ENCODE data around the gene ZFYVE27. TPM values are rescaled to one million over a fixed set of nuclear protein-coding genes. Genes with fewer than 3 reads are reported as not detected.

Gene ZFYVE27
- total RNA-seq, 1 experiment from 2014 or later, result 31.7 TPM

DNA sequence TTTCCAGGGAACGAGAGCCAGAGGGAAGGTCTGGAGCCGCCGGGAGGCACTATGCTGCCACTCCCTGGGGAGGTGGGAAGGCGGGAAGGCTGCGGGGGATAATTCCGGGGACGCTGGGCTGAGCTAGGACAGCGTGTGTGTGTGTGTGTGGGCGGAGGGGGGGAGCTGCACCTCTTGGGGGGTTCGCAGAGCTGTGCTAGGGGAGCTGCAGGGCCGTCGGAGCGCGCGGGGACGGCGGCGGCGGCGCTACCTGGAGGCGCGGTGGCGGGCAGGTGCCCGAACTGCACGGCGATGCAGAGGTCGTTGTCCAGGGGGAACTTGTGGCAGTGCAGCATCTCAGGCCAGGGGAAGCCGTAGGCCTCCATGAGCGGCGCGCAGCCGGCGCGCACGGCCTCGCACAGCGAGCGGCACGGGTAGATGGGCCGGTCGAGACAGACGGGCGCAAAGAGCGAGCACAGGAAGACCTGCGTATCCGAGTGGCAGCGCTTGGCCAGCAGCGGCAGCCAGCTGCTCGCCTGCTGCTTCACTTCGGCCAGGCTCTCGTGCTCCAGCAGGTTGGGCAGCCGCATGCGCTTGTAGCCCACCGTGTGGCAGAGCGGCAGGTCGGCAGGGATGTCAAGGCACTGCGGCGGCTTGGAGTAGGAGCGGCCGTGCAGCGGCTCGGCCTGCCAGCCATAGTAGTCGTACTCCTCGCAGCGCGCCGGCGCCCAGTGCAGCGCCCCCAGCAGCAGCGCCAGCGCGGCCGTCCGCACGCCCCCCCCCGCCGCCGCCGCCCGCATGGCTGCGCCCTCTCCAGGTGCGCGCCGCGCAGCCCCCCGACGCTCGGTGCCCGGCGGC, 34.3 kb downstream of the ZFYVE27 start:
- Histone ChIP-seq H3K27me3 (replicated peaks; ENCODE audit: insufficient read depth, low read depth, low read length, poor library complexity) (peaks cover 41% of the 10 kb centered on the region), H3K9me3 (ENCODE audit: low read depth, low read length, poor library complexity, severe bottlenecking) (no peaks in the 10 kb centered on the region), H3K4me1 (ENCODE audit: insufficient read depth, low read length, poor library complexity, severe bottlenecking) (no peaks in the 10 kb centered on the region), H3K36me3 (ENCODE audit: insufficient read depth, low read length, poor library complexity, severe bottlenecking) (no peaks in the 10 kb centered on the region), H3K4me3 (ENCODE audit: low read depth, low read length, poor library complexity, severe bottlenecking) (peak overlapping the region; percentile 27), H3K27ac (ENCODE audit: low read depth, low read length, poor library complexity, severe bottlenecking) (no peak overlapping the region)
- peak; percentile 37 for DNase-seq (ENCODE audit: low spot score)
- POLR2A ChIA-PET (ENCODE audit: low non-redundant PET), result no interaction called here
- intact Hi-C loops (cut with micrococcal nuclease; ENCODE audit: unreplicated experiment), result no loop called here
- CTCF ChIA-PET, result interaction anchor here (0.5 to 1.0 kb wide), 2 partner anchors 20 to 327 kb away, joined by 3 to 8 read pairs; no protein-coding TSS in a partner anchor
- peak; percentile 94 for TF ChIP-seq EZH2 (IDR thresholded peaks at IDR 0.05; ENCODE audit: borderline replicate concordance, low read depth, low read length, poor library complexity, severe bottlenecking)
- TF ChIP-seq, protein P1, sequence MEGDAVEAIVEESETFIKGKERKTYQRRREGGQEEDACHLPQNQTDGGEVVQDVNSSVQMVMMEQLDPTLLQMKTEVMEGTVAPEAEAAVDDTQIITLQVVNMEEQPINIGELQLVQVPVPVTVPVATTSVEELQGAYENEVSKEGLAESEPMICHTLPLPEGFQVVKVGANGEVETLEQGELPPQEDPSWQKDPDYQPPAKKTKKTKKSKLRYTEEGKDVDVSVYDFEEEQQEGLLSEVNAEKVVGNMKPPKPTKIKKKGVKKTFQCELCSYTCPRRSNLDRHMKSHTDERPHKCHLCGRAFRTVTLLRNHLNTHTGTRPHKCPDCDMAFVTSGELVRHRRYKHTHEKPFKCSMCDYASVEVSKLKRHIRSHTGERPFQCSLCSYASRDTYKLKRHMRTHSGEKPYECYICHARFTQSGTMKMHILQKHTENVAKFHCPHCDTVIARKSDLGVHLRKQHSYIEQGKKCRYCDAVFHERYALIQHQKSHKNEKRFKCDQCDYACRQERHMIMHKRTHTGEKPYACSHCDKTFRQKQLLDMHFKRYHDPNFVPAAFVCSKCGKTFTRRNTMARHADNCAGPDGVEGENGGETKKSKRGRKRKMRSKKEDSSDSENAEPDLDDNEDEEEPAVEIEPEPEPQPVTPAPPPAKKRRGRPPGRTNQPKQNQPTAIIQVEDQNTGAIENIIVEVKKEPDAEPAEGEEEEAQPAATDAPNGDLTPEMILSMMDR (conservative IDR thresholded peaks at IDR 0.05; ENCODE audit: low read depth, low read length), result no peak
- no TSS peak for BruUV-seq (replicated peaks)

DNA sequence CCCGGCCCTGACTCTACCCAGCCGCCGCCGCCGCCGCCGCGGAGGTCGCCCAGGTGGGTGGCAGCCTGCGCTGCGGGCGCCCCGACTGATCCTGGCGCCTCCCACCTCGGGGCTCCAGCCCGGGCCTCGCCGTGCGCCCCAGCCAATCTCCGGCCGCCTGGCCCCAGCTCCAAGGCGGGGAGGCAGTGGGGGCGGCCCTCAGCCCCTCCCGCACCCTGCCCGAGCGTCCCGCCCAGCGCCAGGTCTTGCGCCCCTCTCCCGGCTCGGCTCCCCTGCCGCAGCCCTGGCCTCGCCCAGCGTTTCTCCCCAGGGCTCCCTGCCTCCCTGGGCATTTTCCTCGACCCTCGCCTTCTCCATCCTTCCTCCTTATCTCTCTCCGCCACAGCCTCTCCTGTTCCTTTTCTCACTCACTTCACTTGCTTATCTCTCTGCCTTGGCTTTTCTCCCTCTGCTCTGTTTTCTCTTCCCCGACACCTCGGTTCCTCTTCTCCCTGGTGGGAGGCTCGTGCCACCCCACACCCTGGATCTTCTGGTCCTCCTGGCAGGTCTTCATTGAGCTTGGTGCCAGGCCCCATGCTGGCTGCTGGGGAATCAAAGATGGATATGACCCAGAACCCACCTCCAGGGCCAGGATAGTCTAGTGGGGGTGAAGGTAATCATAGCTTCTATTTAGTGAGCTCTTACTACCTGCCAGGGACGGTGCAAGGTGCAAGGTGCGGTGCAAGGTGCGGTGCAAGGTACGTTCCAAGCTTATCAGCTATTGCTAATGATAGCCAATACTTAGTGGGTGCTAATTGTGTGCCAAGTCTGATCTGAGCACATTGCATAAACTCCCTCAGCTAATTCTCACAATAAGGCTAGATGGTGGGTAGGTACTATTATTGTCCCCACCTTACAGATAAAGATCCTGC, 35.2 kb downstream of the ZFYVE27 start, which contains the start of gene SFRP5:
Gene SFRP5 (minus strand): TSS at position 87 of the 911 bp plus-strand sequence. CDS start 166 bp downstream, outside the sequence.
- Histone ChIP-seq H3K4me3 (ENCODE audit: low read depth, low read length, poor library complexity, severe bottlenecking) (peak within 1 kb of the TSS; percentile 27), H3K36me3 (ENCODE audit: insufficient read depth, low read length, poor library complexity, severe bottlenecking) (no peaks in the 10 kb centered on the region), H3K4me1 (ENCODE audit: insufficient read depth, low read length, poor library complexity, severe bottlenecking) (no peaks in the 10 kb centered on the region), H3K27me3 (replicated peaks; ENCODE audit: insufficient read depth, low read depth, low read length, poor library complexity) (peaks cover 41% of the 10 kb centered on the region), H3K9me3 (ENCODE audit: low read depth, low read length, poor library complexity, severe bottlenecking) (no peaks in the 10 kb centered on the region), H3K27ac (ENCODE audit: low read depth, low read length, poor library complexity, severe bottlenecking) (no peak within 1 kb of the TSS)
- intact Hi-C loops (cut with micrococcal nuclease; ENCODE audit: unreplicated experiment), result no loop called here
- no peak for DNase-seq (ENCODE audit: low spot score)
- CTCF ChIA-PET, result interaction anchor here (0.5 kb wide), 1 partner anchor 326 kb away, joined by 8 read pairs; no protein-coding TSS in a partner anchor
- POLR2A ChIA-PET (ENCODE audit: low non-redundant PET), result no interaction called here
- TF ChIP-seq EZH2 (IDR thresholded peaks at IDR 0.05; ENCODE audit: borderline replicate concordance, low read depth, low read length, poor library complexity, severe bottlenecking), result no peak
- TF ChIP-seq, protein P1 (conservative IDR thresholded peaks at IDR 0.05; ENCODE audit: low read depth, low read length), result no peak
- no TSS peak for BruUV-seq (replicated peaks)

DNA sequence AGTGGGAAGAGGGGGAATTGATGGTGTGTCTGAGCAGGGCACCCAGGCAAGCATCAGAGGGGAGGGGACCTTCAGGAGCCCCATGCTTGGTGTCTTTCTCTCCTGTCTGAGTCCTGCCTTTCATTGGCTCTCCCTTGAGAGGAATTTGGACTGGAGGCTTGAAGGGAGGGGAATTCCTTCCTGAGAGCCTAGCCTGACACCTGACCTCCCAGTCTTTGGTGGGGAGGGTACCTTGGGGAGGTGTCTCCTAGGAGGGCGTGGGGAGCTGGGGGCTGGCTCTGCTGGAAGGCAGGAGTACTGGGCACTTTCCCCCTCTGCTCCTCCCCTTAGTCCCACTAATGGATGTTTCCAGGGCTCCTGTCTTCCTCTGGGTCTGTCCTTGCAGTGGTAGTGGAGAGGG, 36.2 kb downstream of the ZFYVE27 start:
- Histone ChIP-seq H3K27ac (ENCODE audit: low read depth, low read length, poor library complexity, severe bottlenecking) (no peak overlapping the region), H3K36me3 (ENCODE audit: insufficient read depth, low read length, poor library complexity, severe bottlenecking) (no peaks in the 10 kb centered on the region), H3K4me3 (ENCODE audit: low read depth, low read length, poor library complexity, severe bottlenecking) (no peak overlapping the region), H3K4me1 (ENCODE audit: insufficient read depth, low read length, poor library complexity, severe bottlenecking) (peaks cover 2% of the 10 kb centered on the region), H3K9me3 (ENCODE audit: low read depth, low read length, poor library complexity, severe bottlenecking) (no peaks in the 10 kb centered on the region), H3K27me3 (replicated peaks; ENCODE audit: insufficient read depth, low read depth, low read length, poor library complexity) (peaks cover 41% of the 10 kb centered on the region)
- intact Hi-C loops (cut with micrococcal nuclease; ENCODE audit: unreplicated experiment), result no loop called here
- BruUV-seq (replicated peaks), result no TSS peak
- TF ChIP-seq EZH2 (IDR thresholded peaks at IDR 0.05; ENCODE audit: borderline replicate concordance, low read depth, low read length, poor library complexity, severe bottlenecking), result no peak
- TF ChIP-seq, protein P1 (conservative IDR thresholded peaks at IDR 0.05; ENCODE audit: low read depth, low read length), result no peak
- DNase-seq (ENCODE audit: low spot score), result no peak
- ChIA-PET CTCF (no interaction called here), POLR2A (ENCODE audit: low non-redundant PET) (no interaction called here)

Measured in A673 (cell line).